Measurements from ENCODE around the gene SETD1A. TPM values are rescaled to one million over a fixed set of nuclear protein-coding genes. Genes with fewer than 3 reads are reported as not detected.

Gene SETD1A
- total and polyA plus RNA-seq, 4 donors, result 4.4 to 19.7 (median 13.1) TPM

DNA sequence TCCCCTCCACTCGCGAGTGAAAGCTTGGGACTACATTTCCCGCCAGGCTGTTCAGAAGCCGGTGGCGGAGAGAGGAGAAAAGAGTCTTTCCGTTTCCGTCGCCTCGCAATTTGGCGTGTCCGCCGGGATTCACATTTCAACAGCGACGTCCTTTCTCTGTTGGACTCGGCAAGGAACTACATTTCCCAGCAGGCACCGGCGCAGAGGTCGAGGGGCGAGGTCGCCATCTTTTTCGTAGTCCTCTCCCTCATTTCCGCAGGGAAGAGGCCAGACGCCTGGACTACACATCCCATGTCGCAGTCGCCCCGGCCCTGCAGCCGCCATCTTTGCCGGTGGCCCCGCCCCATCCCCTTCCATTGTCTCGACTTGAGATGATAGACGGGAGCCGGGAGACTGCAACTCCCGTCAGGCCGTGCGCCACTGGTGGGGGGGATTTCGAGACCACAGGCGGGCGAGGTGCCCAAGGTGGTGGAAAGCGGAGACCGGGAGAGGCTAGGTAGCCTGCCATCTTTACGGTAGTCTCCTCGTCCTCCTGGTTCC is 35.1 kb upstream of the SETD1A start:
- no peaks in the 10 kb centered on the region for H3K9me3 ChIP-seq (ENCODE audit: control insufficient read depth, low read length)
- H3K4me1 ChIP-seq (ENCODE audit: control insufficient read depth in 1 of 2, insufficient read depth in 2 of 2, low read length in 2 of 2), result peaks cover 0 to 1% of the 10 kb centered on the region in 2 donors
- WGBS, 2 donors, result 0% methylated on average over 42 of the region's 42 CpGs
- H3K36me3 ChIP-seq (ENCODE audit: control insufficient read depth in 1 of 2, insufficient read depth in 2 of 2, low read length in 1 of 2), result no peaks in the 10 kb centered on the region
- peak overlapping the region; percentile 13 to 33 for H3K4me3 ChIP-seq (ENCODE audit: low read length in 2 of 2)
- H3K27me3 ChIP-seq (ENCODE audit: control insufficient read depth in 1 of 2, insufficient read depth in 2 of 2, low read length in 1 of 2), result no peaks in the 10 kb centered on the region
- ATAC-seq (ENCODE audit: low FRiP score), result peak; percentile 95
- peak; percentile 100 for DNase-seq
- intact Hi-C loops (cut with DNase I), result loop anchor here in 1 of 2 donors (1.0 to 2.0 kb wide), 2 partner anchors 26 to 264 kb away; partner anchors contain the start of genes CTF1 and FBRS
- peak overlapping the region in 1 of 2 donors; percentile 93 for H3K27ac ChIP-seq (ENCODE audit: low read depth in 1 of 2, low read length in 2 of 2)

DNA sequence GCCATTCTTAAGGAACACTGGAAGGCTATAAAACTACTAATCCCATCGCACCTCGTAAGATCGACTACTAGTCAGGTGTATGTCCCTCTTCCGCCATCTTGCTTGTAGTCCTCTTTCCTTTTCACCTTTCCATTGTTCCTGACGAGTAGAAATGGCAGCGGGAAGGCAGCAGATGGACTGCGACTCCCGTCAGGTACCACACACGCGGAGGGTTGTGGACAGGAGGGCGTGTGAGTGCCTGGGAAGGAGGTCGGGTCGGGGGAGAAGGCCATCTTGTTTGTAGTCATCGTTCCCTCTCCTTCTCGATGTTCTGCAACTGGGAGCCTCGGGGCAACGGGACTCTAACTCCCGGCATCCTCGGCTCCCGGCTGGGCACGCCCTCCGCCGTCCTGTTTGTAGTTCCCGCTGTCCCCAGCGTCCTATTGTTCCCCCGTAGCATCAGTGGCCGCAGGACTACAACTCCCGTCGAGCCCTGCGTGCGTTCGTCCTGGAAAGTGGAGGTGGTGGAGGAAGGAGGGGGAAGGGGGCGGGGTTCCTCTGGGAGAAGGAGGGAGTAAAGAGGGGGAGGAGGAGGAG is 34.5 kb upstream of the SETD1A start:
- Histone ChIP-seq H3K27ac (ENCODE audit: low read depth in 1 of 2, low read length in 2 of 2) (peak overlapping the region in 1 of 2 donors; percentile 93), H3K4me3 (ENCODE audit: low read length in 2 of 2) (peak overlapping the region; percentile 49 to 90), H3K36me3 (ENCODE audit: control insufficient read depth in 1 of 2, insufficient read depth in 2 of 2, low read length in 1 of 2) (no peaks in the 10 kb centered on the region), H3K27me3 (ENCODE audit: control insufficient read depth in 1 of 2, insufficient read depth in 2 of 2, low read length in 1 of 2) (no peaks in the 10 kb centered on the region), H3K9me3 (ENCODE audit: control insufficient read depth, low read length) (no peaks in the 10 kb centered on the region), H3K4me1 (ENCODE audit: control insufficient read depth in 1 of 2, insufficient read depth in 2 of 2, low read length in 2 of 2) (peaks cover 0 to 1% of the 10 kb centered on the region in 2 donors)
- intact Hi-C loops (cut with DNase I), result loop anchor here in 1 of 2 donors (1.0 to 2.0 kb wide), 2 partner anchors 27 to 264 kb away; partner anchors contain the start of genes CTF1 and FBRS
- peak; percentile 100 for DNase-seq
- ATAC-seq (ENCODE audit: low FRiP score), result peak; percentile 93
- WGBS, 2 donors, result 0% methylated on average over 29 to 33 of the region's 33 CpGs

- H3K27me3 ChIP-seq (ENCODE audit: control insufficient read depth in 1 of 2, insufficient read depth in 2 of 2, low read length in 1 of 2), result no peaks in the 10 kb centered on the region
- 1 to 4% methylated on average over 5 to 31 of the region's 31 CpGs for WGBS, 2 donors
- H3K27ac ChIP-seq (ENCODE audit: low read depth in 1 of 2, low read length in 2 of 2), result peak within 1 kb of the TSS; percentile 24 to 93
- no peaks in the 10 kb centered on the region for H3K36me3 ChIP-seq (ENCODE audit: control insufficient read depth in 1 of 2, insufficient read depth in 2 of 2, low read length in 1 of 2)
- intact Hi-C loops (cut with DNase I), result loop anchor here in 1 of 2 donors (2.0 kb wide), 1 partner anchor 265 kb away; the partner anchor contains the start of gene FBRS
- no peaks in the 10 kb centered on the region for H3K9me3 ChIP-seq (ENCODE audit: control insufficient read depth, low read length)
- peak; percentile 72 to 80 for DNase-seq
- ATAC-seq (ENCODE audit: low FRiP score), result no peak
- H3K4me3 ChIP-seq (ENCODE audit: low read length in 2 of 2), result peak within 1 kb of the TSS; percentile 83 to 90
- peaks cover 0 to 1% of the 10 kb centered on the region in 2 donors for H3K4me1 ChIP-seq (ENCODE audit: control insufficient read depth in 1 of 2, insufficient read depth in 2 of 2, low read length in 2 of 2)
Measured at GRCh38 chr16:30923554-30924075, 33.9 kb upstream of the SETD1A start, which contains the start of gene FBXL19. Gene FBXL19, plus strand, starts transcription at chr16:30923572. Its CDS starts 2,183 bp downstream, at chr16:30925755.

GRCh38 chr16:30924076-30924912 is 33.3 kb upstream of the SETD1A start:
- peaks cover 0 to 1% of the 10 kb centered on the region in 2 donors for H3K4me1 ChIP-seq (ENCODE audit: control insufficient read depth in 1 of 2, insufficient read depth in 2 of 2, low read length in 2 of 2)
- peak overlapping the region in 1 of 2 donors; percentile 24 for H3K27ac ChIP-seq (ENCODE audit: low read depth in 1 of 2, low read length in 2 of 2)

GRCh38 chr16:30924913-30925631 is 32.5 kb upstream of the SETD1A start:
- no peaks in the 10 kb centered on the region for H3K9me3 ChIP-seq (ENCODE audit: control insufficient read depth, low read length)
- intact Hi-C loops (cut with DNase I), result no loop called here
- no peak overlapping the region for H3K4me3 ChIP-seq (ENCODE audit: low read length in 2 of 2)
- no peak for ATAC-seq (ENCODE audit: low FRiP score)
- H3K27me3 ChIP-seq (ENCODE audit: control insufficient read depth in 1 of 2, insufficient read depth in 2 of 2, low read length in 1 of 2), result no peaks in the 10 kb centered on the region
- peaks cover 0 to 1% of the 10 kb centered on the region in 2 donors for H3K4me1 ChIP-seq (ENCODE audit: control insufficient read depth in 1 of 2, insufficient read depth in 2 of 2, low read length in 2 of 2)
- 64 to 66% methylated on average over 11 of the region's 11 CpGs for WGBS, 2 donors
- H3K36me3 ChIP-seq (ENCODE audit: control insufficient read depth in 1 of 2, insufficient read depth in 2 of 2, low read length in 1 of 2), result no peaks in the 10 kb centered on the region
- DNase-seq, result no peak
- H3K27ac ChIP-seq (ENCODE audit: low read depth in 1 of 2, low read length in 2 of 2), result no peak overlapping the region

More at GRCh38 chr16:30924076-30924912, 33.3 kb upstream of the SETD1A start:
- WGBS, 2 donors, result 3 to 10% methylated on average over 14 to 53 of the region's 53 CpGs
- peak in 1 of 2 donors; percentile 81 for DNase-seq
- Histone ChIP-seq H3K4me3 (ENCODE audit: low read length in 2 of 2) (peak overlapping the region; percentile 83 to 90), H3K9me3 (ENCODE audit: control insufficient read depth, low read length) (no peaks in the 10 kb centered on the region), H3K27me3 (ENCODE audit: control insufficient read depth in 1 of 2, insufficient read depth in 2 of 2, low read length in 1 of 2) (no peaks in the 10 kb centered on the region), H3K36me3 (ENCODE audit: control insufficient read depth in 1 of 2, insufficient read depth in 2 of 2, low read length in 1 of 2) (no peaks in the 10 kb centered on the region)
- intact Hi-C loops (cut with DNase I), result no loop called here
- ATAC-seq (ENCODE audit: low FRiP score), result no peak

GRCh38 chr16:30925632-30925987 is 31.9 kb upstream of the SETD1A start:
- intact Hi-C loops (cut with DNase I), result no loop called here
- H3K4me1 ChIP-seq (ENCODE audit: control insufficient read depth in 1 of 2, insufficient read depth in 2 of 2, low read length in 2 of 2), result peaks cover 0 to 1% of the 10 kb centered on the region in 2 donors
- 88 to 90% methylated on average over 26 of the region's 26 CpGs for WGBS, 2 donors

DNA sequence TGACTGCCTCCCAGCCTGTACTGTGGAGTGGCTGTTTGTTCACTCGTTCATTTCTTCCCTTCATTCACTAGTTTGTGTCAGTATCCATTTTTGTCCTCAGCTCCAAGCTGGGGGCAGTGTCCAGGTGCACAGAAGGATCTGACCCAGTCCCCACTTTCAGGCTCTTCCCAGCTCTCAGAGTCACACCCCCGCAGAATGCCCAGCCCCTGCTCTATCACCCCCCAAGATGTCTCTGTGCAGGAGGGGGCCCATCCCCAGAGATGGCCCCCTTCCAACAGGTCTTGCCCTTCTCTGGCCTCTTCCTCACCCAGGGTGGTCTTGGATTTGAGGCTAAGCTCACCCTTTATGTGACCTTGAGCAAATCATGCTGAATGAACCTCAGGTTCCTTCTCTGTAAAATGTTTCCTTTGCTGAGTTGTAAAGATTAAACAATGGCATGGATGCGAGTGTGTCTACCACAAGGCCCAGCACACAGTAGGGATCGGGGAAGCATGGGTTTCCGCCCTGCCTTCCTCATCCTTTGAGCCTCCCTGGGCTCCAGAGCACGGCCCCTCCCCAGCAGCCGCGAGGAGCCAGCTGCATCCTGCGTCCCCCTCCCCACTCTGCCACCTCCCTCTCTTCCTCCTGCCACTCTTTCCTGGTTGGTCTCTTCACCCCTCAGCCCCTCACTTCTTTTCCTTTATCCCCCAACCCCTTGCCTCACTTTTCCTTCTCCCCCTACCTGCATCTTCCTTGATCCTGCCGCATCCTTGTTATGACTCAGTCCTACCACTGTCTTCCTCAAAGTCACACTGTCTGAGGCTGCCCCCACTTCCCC is 31.4 kb upstream of the SETD1A start:
- H3K4me1 ChIP-seq (ENCODE audit: control insufficient read depth in 1 of 2, insufficient read depth in 2 of 2, low read length in 2 of 2), result peaks cover 0 to 1% of the 10 kb centered on the region in 2 donors
- H3K27ac ChIP-seq (ENCODE audit: low read depth in 1 of 2, low read length in 2 of 2), result no peak overlapping the region
- no peak overlapping the region for H3K4me3 ChIP-seq (ENCODE audit: low read length in 2 of 2)
- intact Hi-C loops (cut with DNase I), result no loop called here
- peaks cover 0 to 2% of the 10 kb centered on the region in 2 donors for H3K36me3 ChIP-seq (ENCODE audit: control insufficient read depth in 1 of 2, insufficient read depth in 2 of 2, low read length in 1 of 2)
- no peak for DNase-seq
- WGBS, 2 donors, result 68% methylated on average over 10 of the region's 10 CpGs
- no peaks in the 10 kb centered on the region for H3K27me3 ChIP-seq (ENCODE audit: control insufficient read depth in 1 of 2, insufficient read depth in 2 of 2, low read length in 1 of 2)
- H3K9me3 ChIP-seq (ENCODE audit: control insufficient read depth, low read length), result no peaks in the 10 kb centered on the region
- ATAC-seq (ENCODE audit: low FRiP score), result no peak

More at GRCh38 chr16:30925632-30925987, 31.9 kb upstream of the SETD1A start:
- Histone ChIP-seq H3K27me3 (ENCODE audit: control insufficient read depth in 1 of 2, insufficient read depth in 2 of 2, low read length in 1 of 2) (no peaks in the 10 kb centered on the region), H3K27ac (ENCODE audit: low read depth in 1 of 2, low read length in 2 of 2) (no peak overlapping the region), H3K36me3 (ENCODE audit: control insufficient read depth in 1 of 2, insufficient read depth in 2 of 2, low read length in 1 of 2) (peaks cover 0 to 2% of the 10 kb centered on the region in 2 donors), H3K9me3 (ENCODE audit: control insufficient read depth, low read length) (no peaks in the 10 kb centered on the region), H3K4me3 (ENCODE audit: low read length in 2 of 2) (no peak overlapping the region)
- DNase-seq (no peak), ATAC-seq (ENCODE audit: low FRiP score) (no peak)
